NCI-H1694 (cell line): ENCODE measurements around the gene EME2.

Experiments
- DNase-seq: peaks from one replicate; lab custom pipeline; 2025; lab: John Stamatoyannopoulos, UW

EME2 gene, protein sequence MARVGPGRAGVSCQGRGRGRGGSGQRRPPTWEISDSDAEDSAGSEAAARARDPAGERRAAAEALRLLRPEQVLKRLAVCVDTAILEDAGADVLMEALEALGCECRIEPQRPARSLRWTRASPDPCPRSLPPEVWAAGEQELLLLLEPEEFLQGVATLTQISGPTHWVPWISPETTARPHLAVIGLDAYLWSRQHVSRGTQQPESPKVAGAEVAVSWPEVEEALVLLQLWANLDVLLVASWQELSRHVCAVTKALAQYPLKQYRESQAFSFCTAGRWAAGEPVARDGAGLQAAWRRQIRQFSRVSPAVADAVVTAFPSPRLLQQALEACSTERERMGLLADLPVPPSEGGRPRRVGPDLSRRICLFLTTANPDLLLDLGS

DNA sequence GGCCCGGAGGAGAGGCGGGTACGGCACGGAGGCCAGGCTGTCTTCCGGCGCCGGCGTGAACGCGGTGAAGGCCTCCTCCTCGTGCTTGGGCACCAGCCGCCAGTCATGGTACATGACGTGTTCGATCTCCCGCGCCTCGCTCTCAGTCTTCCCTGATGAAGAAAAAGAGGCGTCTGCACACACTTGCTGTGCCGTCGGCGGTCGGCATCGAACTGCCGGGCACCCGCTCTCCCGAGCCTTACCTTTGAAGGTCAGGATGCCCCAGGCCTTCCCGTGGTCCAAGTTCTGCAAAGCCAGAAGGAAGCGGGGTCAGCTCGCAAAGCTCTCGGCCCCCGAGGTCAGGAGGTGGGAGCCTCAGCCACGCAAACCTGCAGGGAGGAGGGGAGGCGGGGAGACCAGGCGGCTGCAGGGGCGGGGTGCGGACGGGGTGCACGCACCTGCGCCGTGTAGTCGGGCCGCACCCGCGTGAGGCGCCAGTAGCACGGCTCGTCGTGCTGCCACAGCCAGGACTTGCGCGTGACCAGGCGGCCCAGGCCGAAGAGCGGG is at the start of gene EME2:
Gene EME2, plus strand, starts transcription at position 449 of the 546 bp plus-strand sequence. CDS start 418 bp downstream, outside the sequence.
- DNase-seq, result no peak

DNA sequence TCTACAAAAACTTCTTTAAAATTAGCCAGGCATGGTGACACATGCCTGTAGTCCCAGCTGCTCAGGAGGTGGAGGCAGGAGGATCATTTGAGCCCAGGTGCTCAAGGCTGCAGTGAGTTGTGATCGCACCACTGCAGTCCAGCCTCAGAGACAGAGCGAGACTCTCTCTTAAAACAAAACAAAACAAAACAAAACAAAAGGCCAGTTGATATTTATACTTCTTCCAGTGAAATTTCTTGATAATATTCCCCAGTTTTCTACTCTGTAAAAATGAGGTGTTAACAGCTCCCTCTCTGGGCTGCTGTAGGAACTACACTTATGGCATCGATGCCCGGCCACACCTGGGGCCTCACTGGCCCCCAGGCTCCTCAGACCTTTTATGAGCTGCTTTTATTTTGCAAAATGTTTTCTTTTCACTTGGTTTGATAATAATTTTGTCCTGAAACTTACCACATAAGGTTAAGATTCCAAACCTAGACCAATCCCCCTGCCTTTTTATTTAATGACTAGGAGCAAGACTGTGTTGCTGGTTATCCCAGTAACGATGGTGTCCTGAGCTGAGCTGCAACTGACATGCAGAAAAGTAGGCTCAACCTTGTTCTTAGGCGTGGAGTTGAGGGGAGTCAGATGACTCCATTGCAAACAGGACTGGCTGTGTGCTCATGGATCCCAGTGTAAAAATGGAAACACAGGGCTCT is 49.0 kb upstream of the EME2 start:
- no peak for DNase-seq

- no peak for DNase-seq
These were observed 48.1 kb upstream of the EME2 start for GRCh38 chr16:1724491-1724890.

DNA sequence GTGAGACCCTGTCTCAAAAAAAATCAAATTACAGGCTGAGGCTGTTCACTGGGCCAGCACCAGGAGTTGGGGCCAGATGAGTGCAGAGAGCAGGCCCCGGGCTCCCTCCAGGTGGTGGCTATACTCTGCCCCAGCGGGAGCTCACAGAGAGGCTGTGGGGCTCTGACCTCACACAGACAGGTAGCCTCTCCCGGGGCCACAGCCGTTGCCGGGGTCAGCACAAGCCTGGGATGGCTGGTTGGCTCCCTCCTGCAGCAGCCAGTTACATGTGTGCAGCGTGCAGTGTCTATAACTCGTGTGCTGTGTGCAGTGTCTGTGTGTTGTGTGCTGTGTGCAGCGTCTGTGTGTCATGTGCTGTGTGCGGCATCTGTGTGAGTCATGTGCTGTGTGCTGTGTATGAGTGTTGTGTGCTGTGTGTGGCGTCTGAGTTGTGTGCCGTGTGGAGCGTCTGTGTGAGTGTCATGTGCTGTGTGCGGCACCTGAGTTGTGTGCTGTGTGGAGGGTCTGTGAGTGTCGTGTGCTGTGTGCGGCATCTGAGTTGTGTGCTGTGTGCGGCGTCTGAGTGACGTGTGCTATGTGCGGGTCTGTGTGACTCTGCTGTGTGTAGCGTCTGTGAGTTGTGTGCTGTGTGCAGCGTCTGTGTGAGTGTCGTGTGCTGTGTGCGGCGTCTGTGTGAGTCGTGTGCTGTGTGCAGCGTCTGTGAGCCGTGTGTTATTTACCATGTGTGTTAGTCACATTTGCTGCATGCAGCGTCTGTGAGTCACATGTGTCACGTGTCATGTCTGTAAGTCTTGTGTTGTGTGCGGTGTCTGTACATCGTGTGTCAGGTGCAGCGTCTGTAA is 45.7 kb upstream of the EME2 start:
- DNase-seq, result no peak

GRCh38 chr16:1727651-1728624 is 44.7 kb upstream of the EME2 start:
- DNase-seq, result no peak

GRCh38 chr16:1729026-1729425 is 43.6 kb upstream of the EME2 start:
- no peak for DNase-seq

DNA sequence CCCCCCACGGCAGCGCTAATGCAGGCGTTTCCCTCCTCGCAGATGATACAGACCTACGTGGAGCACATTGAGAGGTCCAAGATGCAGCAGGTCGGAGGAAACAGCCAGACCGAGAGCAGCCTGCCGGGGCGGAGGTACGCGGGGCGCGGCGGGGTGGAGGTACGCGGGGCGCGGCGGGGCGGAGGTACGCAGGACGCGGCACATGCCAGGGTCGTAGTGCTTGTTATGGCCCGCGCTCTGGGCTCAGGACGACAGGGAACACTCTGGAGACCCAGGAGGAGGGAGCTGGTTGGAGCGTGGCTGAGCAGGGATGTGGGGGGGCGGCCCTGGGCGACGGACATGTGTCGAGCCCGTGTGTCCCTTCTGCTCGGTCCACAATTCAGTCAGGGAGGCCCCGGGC is 43.2 kb upstream of the EME2 start:
- no peak for DNase-seq

GRCh38 chr16:1731073-1731472 is 41.5 kb upstream of the EME2 start:
- DNase-seq, result no peak

GRCh38 chr16:1731603-1732002 is 41.0 kb upstream of the EME2 start:
- no peak for DNase-seq

DNA sequence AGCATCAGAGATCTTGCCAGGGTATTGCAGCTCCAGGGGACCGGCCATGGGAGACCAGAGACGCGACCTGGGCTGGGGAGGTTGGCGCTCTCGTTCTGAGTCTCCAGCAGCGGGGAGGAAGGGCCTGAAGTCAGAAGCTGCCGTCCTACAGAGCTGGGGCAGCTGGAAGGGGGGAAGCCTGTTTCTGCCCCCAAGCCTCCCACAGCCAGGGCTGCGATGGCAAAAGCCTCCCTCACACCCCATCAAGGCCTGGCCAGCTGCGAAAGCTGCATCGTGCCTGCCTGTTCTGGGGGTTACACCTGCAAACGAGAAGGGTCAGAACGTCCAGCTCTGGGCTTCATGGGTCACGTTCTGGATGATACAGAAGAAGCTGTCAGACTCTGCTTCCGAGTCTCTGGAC is 40.5 kb upstream of the EME2 start:
- DNase-seq, result no peak

- peak; percentile 16 for DNase-seq
These were observed 40.0 kb upstream of the EME2 start for GRCh38 chr16:1732551-1732987.

DNA sequence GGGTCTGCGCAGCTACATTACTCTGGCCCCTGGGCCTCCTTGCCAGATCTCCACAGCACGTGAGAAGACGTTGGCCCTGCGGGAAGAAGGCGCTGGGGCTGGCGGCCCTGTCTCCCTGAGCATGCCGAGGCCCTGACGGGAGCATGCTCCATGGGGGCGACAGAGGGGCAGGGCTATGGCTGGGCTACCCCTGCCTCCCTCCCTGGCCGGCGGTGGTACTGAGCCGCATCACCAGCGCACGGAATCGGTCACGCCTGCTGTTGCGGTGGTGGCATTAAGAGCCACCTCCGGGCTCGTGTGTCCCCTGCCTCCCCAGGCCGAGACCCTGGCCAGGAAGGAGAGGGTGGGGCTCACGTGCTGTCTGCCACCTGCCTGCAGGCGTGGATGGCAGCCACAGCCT is 38.5 kb upstream of the EME2 start:
- DNase-seq, result no peak

DNA sequence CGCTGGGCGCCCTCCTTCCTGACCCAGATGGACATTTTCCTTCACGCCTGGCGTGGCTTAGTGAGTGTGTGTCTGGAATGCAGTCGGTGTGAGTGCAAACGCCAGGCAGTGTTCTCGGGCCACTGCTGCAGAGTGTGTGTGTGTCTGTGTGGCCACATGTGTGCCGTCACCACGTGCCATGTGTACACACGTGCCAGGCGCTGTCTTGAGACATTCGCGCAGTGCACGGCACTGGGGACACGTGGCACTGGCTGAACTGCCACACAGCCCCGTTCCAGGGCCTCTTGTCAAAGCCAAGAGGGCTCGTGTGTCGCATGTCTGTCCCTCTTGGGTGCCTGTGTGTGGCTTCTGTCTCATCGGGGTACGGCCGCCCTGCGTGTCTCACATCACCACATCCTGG is 37.8 kb upstream of the EME2 start:
- no peak for DNase-seq

GRCh38 chr16:1740234-1740633 is 32.4 kb upstream of the EME2 start:
- no peak for DNase-seq

DNA sequence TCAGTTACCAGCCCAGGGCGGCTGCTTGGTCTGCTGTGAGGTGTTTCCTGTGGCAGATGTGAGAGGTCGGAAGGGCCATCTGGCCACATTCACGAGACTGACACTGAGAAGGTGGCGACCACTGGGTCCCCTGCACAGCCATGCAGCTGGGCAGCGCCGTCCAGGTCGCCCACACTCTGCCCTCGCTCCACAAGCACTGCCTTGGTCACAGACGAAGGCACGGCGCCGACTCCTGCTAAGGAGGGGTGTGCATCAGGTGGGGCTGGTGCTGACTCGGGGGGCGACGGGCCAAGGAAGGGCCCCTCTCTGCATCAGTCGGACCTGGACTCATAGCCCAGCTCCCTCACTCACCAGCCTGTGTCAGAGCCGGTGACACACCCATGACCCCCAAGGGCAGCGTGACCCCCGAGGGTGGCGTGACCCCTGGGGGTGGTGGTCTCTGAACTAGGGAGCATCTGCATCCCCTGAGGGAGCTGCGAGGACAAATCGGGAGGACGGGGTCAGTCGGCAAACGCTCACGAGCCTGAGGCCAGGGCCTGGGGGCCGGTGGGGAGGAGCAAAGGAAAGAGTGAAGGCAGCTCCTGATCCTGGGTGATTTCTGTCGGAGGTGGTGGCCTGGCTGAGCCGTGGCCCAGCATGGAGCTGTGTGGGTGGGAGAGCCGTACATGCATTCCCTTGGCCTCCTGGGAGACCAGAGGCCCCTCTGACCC is 31.7 kb upstream of the EME2 start:
- DNase-seq, result no peak

- DNase-seq, result no peak
These were observed 31.0 kb upstream of the EME2 start for GRCh38 chr16:1741553-1742165.

DNA sequence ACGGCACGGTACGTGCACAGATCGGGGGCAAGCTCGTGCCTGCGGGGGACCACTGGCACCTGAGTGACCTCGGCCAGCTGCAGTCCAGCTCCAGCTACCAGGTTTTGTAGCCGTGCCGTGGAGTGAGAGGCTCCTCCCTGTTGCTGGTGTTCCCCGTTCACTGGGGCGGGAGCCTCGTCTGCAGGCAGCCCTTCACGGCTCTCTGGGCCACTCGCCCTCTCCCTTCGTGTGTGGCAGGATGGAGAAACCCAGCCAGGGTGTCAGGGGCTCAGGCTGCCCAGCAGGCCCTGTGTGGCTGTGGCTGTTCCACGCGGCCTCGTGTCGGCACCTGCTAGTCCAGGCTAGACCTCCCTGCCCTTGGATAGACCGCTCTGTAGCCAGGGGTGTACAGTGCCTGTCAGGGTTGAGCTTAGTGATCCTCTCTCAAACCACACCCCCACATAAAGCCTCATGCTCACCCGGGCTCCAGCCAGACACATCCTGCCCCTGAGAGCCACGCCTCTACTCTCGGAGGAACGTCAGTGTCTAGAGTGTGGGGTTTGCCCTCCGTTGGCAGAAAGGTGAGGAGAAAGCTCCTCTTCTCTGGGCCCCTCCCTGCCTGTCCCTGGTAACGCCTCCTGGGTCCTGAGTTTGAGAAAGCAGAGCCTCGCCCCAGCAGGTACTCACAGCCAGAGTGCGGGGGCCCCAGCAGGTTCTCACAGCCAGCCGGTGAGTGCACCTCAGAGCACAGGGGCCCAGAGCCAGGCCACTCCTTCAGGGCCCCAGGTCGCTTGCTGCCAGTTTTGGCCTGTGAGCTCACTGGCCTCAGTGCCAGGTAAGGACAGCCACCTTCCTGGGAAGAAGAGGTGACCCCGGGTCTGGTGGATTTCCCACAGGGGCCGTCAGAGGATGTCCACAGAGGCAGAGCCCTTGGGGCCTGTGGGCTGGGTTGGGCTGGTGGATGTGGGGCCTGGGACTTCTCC is 29.0 kb upstream of the EME2 start:
- DNase-seq, result no peak

DNA sequence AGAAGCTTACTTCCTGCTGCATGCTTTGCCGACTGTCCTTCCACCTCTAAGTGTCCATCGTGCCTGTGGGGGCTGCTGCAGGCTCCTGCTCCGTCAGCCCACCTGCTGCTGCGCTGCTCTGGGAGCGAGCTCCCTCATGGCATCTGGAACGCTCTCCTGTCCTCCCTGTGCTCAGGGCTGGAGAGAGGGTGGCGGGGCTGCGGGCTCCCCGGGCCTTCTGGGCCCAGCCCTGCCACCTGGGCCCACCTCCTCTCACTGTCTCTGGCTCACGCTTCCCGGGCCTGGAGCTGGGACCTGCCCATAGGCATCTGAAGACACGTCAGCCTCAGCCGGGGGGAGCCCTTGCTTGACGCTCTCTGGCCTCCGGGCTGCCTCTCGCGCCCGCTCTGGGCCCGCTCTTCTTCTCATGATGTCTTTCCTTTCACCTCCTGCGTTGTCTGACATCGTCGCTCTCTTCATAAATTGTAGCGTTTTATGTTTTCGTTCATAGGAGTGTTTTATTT is 28.2 kb upstream of the EME2 start:
- no peak for DNase-seq
